Activated CD8-positive, alpha-beta T cell treated with anti-CD3 and anti-CD28 coated beads for 36 hours (primary cell): Measurements from ENCODE around the gene CCDC192. TPM values are rescaled to one million over a fixed set of nuclear protein-coding genes. Genes with fewer than 3 reads are reported as not detected.

ENCODE experiments used
- ATAC-seq: fragments of 200-7000 bp; cut with Tn5 transposase; one replicate; pipeline ENCODE4 v1.10.0; 2021; ENCODE audit warnings: mild to moderate bottlenecking, moderate library complexity
- CTCF ChIA-PET: fragments of 350-600 bp; sonication (Branson Sonifier 250); formaldehyde crosslinking; loops from one replicate; lab custom pipeline; 2021; ENCODE audit warnings: antibody characterized with exemption; lab: Charles Lee
- POLR2A ChIA-PET: fragments of 350-600 bp; sonication (Branson Sonifier 250); formaldehyde crosslinking; loops from one replicate; lab custom pipeline; 2021; ENCODE audit warnings: antibody characterized with exemption; lab: Charles Lee
- DNase-seq: peaks from one replicate; pipeline ENCODE4 v3.0.0-alpha.2; 2020
- H3K27ac Mint-ChIP-seq: one replicate; pipeline ENCODE4 v1.8.0; 2021; ENCODE audit warnings: mild to moderate bottlenecking, mixed read lengths
- H3K27me3 Mint-ChIP-seq: one replicate; pipeline ENCODE4 v1.8.0; 2021; ENCODE audit warnings: mixed read lengths
- H3K36me3 Mint-ChIP-seq: one replicate; pipeline ENCODE4 v1.8.0; 2021; ENCODE audit warnings: low read depth, mixed read lengths
- H3K4me1 Mint-ChIP-seq: one replicate; pipeline ENCODE4 v1.8.0; 2021; ENCODE audit warnings: low read depth, mixed read lengths
- H3K4me3 Mint-ChIP-seq: one replicate; pipeline ENCODE4 v1.8.0; 2021; ENCODE audit warnings: mild to moderate bottlenecking, moderate library complexity, mixed read lengths
- H3K9me3 Mint-ChIP-seq: one replicate; pipeline ENCODE4 v1.8.0; 2021; ENCODE audit warnings: mixed read lengths
- intact Hi-C: fragments of 100-400 bp; cut with micrococcal nuclease; formaldehyde crosslinking; loops from one replicate; pipeline ENCODE4 v1.10.0; 2022
- total RNA-seq, 2 experiments: library from RNA; stranded (reverse); gene quantifications; one replicate each; pipeline ENCODE4 v1.2.3, GENCODE V29; 2021
- TF ChIP-seq, protein P1 (sequence below): fragments of 200-600 bp; IDR thresholded peaks from one replicate; pipeline ENCODE4 v1.8.0; 2022; ENCODE audit warnings: antibody characterized with exemption, mild to moderate bottlenecking

CCDC192 gene
- total RNA-seq, 2 experiments from 2014 or later = not detected

DNA sequence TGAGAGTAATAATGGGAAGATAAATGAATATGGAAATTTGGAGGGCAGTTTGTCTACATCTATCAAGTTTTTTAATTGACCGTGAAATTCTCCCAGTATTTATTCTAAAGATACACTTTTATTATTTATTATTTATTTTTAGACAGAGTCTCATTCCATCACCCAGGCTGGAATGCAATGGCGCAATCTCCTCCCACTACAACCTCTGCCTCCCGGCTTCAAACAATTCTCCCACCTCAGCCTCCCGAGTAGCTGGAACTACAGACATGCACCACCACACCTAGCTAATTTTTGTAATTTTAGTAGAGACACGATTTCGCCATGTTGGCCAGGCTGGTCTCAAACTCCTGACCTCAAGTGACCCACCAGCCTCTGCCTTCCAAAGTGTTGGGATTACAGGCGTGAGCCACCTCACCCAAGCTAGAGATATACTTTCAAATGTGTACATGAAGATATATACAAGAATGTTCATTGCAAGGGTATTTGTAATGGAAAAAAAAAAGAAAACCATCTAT, 282.7 kb downstream of the CCDC192 start:
- intact Hi-C loops = no loop called here
- Mint-ChIP-seq H3K9me3 (no peaks in the 10 kb centered on the region), H3K27ac (no peak overlapping the region), H3K4me3 (no peak overlapping the region), H3K27me3 (no peaks in the 10 kb centered on the region), H3K36me3 (peaks cover 6% of the 10 kb centered on the region), H3K4me1 (no peaks in the 10 kb centered on the region)
- TF ChIP-seq, protein P1, sequence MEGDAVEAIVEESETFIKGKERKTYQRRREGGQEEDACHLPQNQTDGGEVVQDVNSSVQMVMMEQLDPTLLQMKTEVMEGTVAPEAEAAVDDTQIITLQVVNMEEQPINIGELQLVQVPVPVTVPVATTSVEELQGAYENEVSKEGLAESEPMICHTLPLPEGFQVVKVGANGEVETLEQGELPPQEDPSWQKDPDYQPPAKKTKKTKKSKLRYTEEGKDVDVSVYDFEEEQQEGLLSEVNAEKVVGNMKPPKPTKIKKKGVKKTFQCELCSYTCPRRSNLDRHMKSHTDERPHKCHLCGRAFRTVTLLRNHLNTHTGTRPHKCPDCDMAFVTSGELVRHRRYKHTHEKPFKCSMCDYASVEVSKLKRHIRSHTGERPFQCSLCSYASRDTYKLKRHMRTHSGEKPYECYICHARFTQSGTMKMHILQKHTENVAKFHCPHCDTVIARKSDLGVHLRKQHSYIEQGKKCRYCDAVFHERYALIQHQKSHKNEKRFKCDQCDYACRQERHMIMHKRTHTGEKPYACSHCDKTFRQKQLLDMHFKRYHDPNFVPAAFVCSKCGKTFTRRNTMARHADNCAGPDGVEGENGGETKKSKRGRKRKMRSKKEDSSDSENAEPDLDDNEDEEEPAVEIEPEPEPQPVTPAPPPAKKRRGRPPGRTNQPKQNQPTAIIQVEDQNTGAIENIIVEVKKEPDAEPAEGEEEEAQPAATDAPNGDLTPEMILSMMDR = no peak
- POLR2A ChIA-PET = no interaction called here
- DNase-seq = no peak
- ATAC-seq = no peak
- CTCF ChIA-PET = interaction anchor here (0.7 kb wide), 1 partner anchor 10 kb away, joined by 3 read pairs; no protein-coding TSS in a partner anchor

DNA sequence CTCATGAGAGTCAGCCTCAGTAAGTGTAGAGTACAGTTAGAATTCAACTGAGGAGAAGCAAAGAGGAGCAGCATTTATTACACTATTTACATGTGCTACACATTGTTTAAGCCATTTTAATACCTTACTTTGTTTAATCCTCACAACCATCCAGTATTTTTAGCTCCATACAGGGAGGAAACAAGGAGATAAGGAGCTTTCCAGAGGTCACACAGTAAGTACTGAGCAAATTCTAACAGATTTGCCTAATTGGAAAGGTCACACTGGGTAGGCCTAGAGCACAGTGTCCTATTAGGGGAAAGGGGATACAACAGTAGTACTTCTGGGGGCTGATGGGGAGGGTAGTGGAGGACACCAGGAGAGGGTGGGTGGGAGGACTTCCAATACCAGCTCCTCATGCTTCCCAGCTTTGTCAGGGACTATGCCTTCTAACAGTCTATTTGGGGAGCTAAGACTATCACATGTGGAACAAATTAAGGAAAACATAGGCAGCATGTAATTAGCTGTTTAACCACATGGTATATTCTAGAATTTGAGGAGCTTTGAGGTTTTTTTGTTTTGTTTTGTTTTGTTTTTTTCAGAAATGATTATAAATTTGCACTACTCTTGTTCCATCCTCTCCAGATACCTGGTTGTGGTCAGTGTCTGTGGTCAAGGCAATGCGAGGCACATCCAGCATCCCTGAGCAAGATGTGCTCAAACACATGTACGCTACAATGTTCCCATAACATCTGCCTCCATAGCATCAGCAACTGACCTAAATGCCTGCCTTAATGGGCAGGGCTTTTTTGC, 284.4 kb downstream of the CCDC192 start:
- Mint-ChIP-seq H3K27ac (no peak overlapping the region), H3K4me3 (no peak overlapping the region), H3K36me3 (peaks cover 11% of the 10 kb centered on the region), H3K9me3 (no peaks in the 10 kb centered on the region), H3K4me1 (no peaks in the 10 kb centered on the region), H3K27me3 (no peaks in the 10 kb centered on the region)
- ChIA-PET CTCF (no interaction called here), POLR2A (no interaction called here)
- DNase-seq = no peak
- intact Hi-C loops = no loop called here
- TF ChIP-seq, protein P1 = no peak
- no peak for ATAC-seq

DNA sequence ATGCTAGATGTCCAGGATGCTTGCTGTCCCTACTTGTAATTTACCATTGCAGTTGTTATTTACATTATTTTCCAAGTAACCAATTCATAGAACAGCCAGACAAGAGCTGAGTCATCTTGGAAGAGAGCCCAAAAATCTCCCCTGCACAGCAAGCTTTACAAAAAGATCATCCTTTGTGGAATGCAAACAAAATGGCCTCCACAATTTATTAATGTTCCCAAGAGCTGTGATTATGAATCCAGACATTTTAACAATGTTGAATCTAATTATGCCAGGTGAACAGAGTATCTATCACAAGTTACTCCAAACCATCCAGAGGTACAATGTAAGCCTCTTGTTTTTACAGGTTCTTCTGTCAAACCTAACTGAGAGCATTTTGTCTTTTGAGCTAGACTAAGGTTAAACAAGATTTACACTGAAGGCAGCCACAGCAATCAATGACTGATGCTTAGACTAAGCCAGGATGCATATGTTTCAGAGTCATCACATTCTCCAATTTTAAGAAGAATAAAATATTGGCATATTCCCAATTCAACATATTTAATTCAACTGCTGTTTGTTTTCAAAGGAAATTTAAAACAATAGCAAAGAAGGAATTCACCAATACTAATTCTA, 285.1 kb downstream of the CCDC192 start:
- Mint-ChIP-seq H3K27me3 (no peaks in the 10 kb centered on the region), H3K4me3 (no peak overlapping the region), H3K27ac (no peak overlapping the region), H3K9me3 (no peaks in the 10 kb centered on the region), H3K36me3 (peaks cover 14% of the 10 kb centered on the region), H3K4me1 (no peaks in the 10 kb centered on the region)
- intact Hi-C loops = no loop called here
- DNase-seq (no peak), ATAC-seq (no peak)
- CTCF ChIA-PET = no interaction called here
- TF ChIP-seq, protein P1 = no peak
- POLR2A ChIA-PET = no interaction called here

Other genes starting within 250 kb of the CCDC192 start
- gene PRRC1, start 185.8 kb upstream of the CCDC192 start, total RNA-seq = 10 to 100 TPM; 38.0 to 38.1 TPM
- not detected for gene CTXN3, start 54.3 kb upstream of the CCDC192 start, total RNA-seq